K562 (cell line): Measurements from ENCODE around the gene SPON1. TPM values are rescaled to one million over a fixed set of nuclear protein-coding genes. Genes with fewer than 3 reads are reported as not detected.
A peak's percentile ranks its signal among the peaks of the same experiment; 100 is the strongest.

ENCODE experiments used
- ATAC-seq: fragments of 200-7000 bp; cut with Tn5 transposase; 3 replicates; pipeline ENCODE4 v1.9.1; 2020; ENCODE audit warnings: moderate library complexity
- BruUV-seq: library from RNA; stranded (reverse); fragments of 400-500 nt; replicated peaks from 2 replicates; lab custom pipeline; 2021; lab: Mats Ljungman, UMichigan
- CTCF ChIA-PET: fragments of 300-600 bp; formaldehyde crosslinking; extraction: SDS; loops from one replicate; lab custom pipeline; 2021; ENCODE audit warnings: low intra/inter-chr PET ratio; lab: Yijun Ruan, JAX
- POLR2A ChIA-PET: fragments of 300-600, 350-650 bp; sonication (Branson Sonifier 250); formaldehyde crosslinking; extraction: SDS; loops from one replicate; lab custom pipeline; 2021; ENCODE audit warnings: antibody characterized with exemption, inconsistent platforms; lab: Yijun Ruan, JAX
- DNase-seq, 4 experiments: peaks; one replicate each; pipeline versions ENCODE4 v3.0.0 to v3.0.0-alpha.2; 2011 to 2018; ENCODE audit warnings: low spot score in 3 of 4, mixed read lengths in 3 of 4; ENCODE audit errors: extremely low read depth in 1 of 4
- FAIRE-seq: peaks from 2 replicates; lab custom pipeline; 2011; peaks lifted over from hg19 to GRCh38; lab: Jason Lieb, UNC
- H2AFZ ChIP-seq: 2 replicates; pipeline ENCODE4 v1.6.0; 2011; ENCODE audit warnings: low read depth, low read length, control low read depth, inconsistent platforms
- H3K27ac ChIP-seq: fragments of 200-600 bp; 3 replicates; pipeline ENCODE4 v1.8.0; 2011; ENCODE audit warnings: low read depth, mild to moderate bottlenecking, control low read depth, inconsistent platforms, low read length, moderate library complexity, mixed read lengths; ENCODE audit errors: extremely low read depth
- H3K27me3 ChIP-seq, 2 experiments: fragments of 300-600 bp in 1 of 2; 2 replicates in 1 of 2; 3 replicates in 1 of 2; pipeline versions ENCODE4 v1.6.0 to v1.8.0; 2011; ENCODE audit warnings: inconsistent platforms in 2 of 2, low read length in 2 of 2, mild to moderate bottlenecking in 1 of 2, mixed read lengths in 1 of 2, moderate library complexity in 1 of 2; ENCODE audit not compliant: control insufficient read depth in 2 of 2, insufficient read depth in 2 of 2
- H3K36me3 ChIP-seq: fragments of 300-600 bp; 3 replicates; pipeline ENCODE4 v1.8.0; 2011; ENCODE audit warnings: mild to moderate bottlenecking, low read length, inconsistent platforms; ENCODE audit not compliant: control insufficient read depth, insufficient read depth
- H3K4me1 ChIP-seq, 2 experiments: fragments of 200-600 bp in 1 of 2; replicated peaks in 1 of 2; 2 replicates in 1 of 2; 3 replicates in 1 of 2; pipeline versions ENCODE4 v1.5.1 to v1.8.0; 2011; ENCODE audit warnings: inconsistent platforms in 2 of 2, low read length in 2 of 2, mild to moderate bottlenecking in 1 of 2, mixed read lengths in 1 of 2, moderate library complexity in 1 of 2; ENCODE audit not compliant: control insufficient read depth in 2 of 2, insufficient read depth in 2 of 2
- H3K4me2 ChIP-seq: 2 replicates; pipeline ENCODE4 v1.6.1; 2011; ENCODE audit warnings: low read length, control low read depth, inconsistent platforms, mixed read lengths; ENCODE audit not compliant: insufficient read depth
- H3K4me3 ChIP-seq: fragments of 200-600 bp; sonication (generic), shearing (Covaris generic); 2 replicates; pipeline ENCODE4 v1.5.1; 2016; ENCODE audit warnings: control low read depth, inconsistent platforms
- H3K79me2 ChIP-seq: fragments of 200-600 bp; 3 replicates; pipeline ENCODE4 v1.8.0; 2011; ENCODE audit warnings: low read length, inconsistent platforms; ENCODE audit not compliant: control insufficient read depth, insufficient read depth
- H3K9ac ChIP-seq, 2 experiments: 2 replicates each; pipeline versions ENCODE4 v1.6.0 to v1.6.1; 2011; ENCODE audit warnings: low read depth in 2 of 2, low read length in 2 of 2, control low read depth in 1 of 2, inconsistent platforms in 1 of 2, mild to moderate bottlenecking in 1 of 2, mixed read lengths in 1 of 2; ENCODE audit not compliant: insufficient read depth in 1 of 2
- H3K9me1 ChIP-seq: one replicate; pipeline ENCODE4 v1.6.0; 2011; ENCODE audit warnings: inconsistent platforms, mild to moderate bottlenecking, low read length, moderate library complexity; ENCODE audit not compliant: control insufficient read depth, insufficient read depth
- H3K9me3 ChIP-seq: replicated peaks from 2 replicates; pipeline ENCODE4 v1.5.1; 2011; ENCODE audit warnings: low read depth, low read length, inconsistent platforms; ENCODE audit not compliant: control insufficient read depth, insufficient read depth
- H4K20me1 ChIP-seq: replicated peaks from 2 replicates; pipeline ENCODE4 v1.6.1; 2011; ENCODE audit warnings: low read length, inconsistent platforms, mixed read lengths; ENCODE audit not compliant: control insufficient read depth, insufficient read depth
- CBX1 ChIP-seq: sonication (generic); IDR thresholded peaks from 2 replicates; pipeline ENCODE4 v1.6.1; 2016; ENCODE audit warnings: antibody characterized with exemption, low read depth, mild to moderate bottlenecking
- CEBPG ChIP-seq, 3 experiments: fragments of 200-800 bp in 1 of 3; sonication (Bioruptor generic) in 1 of 3; sonication (generic) in 1 of 3; formaldehyde crosslinking in 1 of 3; IDR thresholded peaks in 2 of 3; conservative IDR thresholded peaks in 1 of 3; 2 replicates each; pipeline versions ENCODE4 v1.6.1 to v1.8.0; 2016 to 2022; ENCODE audit warnings: missing compliant biosample characterization in 2 of 3, missing genetic modification characterization in 2 of 3, mild to moderate bottlenecking in 1 of 3, missing genetic modification reagents in 1 of 3
- RBM34 ChIP-seq: fragments of 200-400 bp; formaldehyde crosslinking; IDR thresholded peaks from 2 replicates; pipeline ENCODE4 v1.6.1; 2018; ENCODE audit warnings: low read length, borderline replicate concordance; ENCODE audit not compliant: insufficient read depth
- WGBS: fragments of 100-300 bp; shearing (Covaris generic); methylation state at CpG from one replicate; pipeline ENCODE4 v1.1.6; 2016; ENCODE audit warnings: low coverage, mixed read lengths; ENCODE audit not compliant: insufficient coverage; ENCODE audit errors: missing lambda C conversion rate; 5-methylcytosine and 5-hydroxymethylcytosine counted together
- in situ Hi-C: fragments of 300-500 bp; cut with MboI; formaldehyde crosslinking; loops from 4 replicates; pipeline ENCODE4 v1.15.0; 2018; ENCODE audit warnings: inconsistent platforms, mixed read lengths
- intact Hi-C: fragments of 100-400 bp; cut with micrococcal nuclease; formaldehyde crosslinking; loops from 2 replicates; pipeline ENCODE4 v1.14.2; 2022
- polyA plus RNA-seq, 8 experiments: library from polyadenylated mRNA; depleted of rRNA in 4 of 8; stranded (reverse) in 5 of 8; unstranded in 3 of 8; fragments of >200 nt; fragmentation: Nextera tagmentation in 2 of 8; fragmentation: Illumina TruSeq in 1 of 8; extraction: Ambion mirVana in 2 of 8; extraction: Trizol in 1 of 8; gene quantifications; 2 replicates each; pipeline versions ENCODE4 v1.2.1 to v1.2.3, GENCODE V29; 2011 to 2014; ENCODE audit warnings: inconsistent platforms in 1 of 8, missing spikeins in 1 of 8
- total RNA-seq, 7 experiments: library from RNA; depleted of rRNA in 6 of 7; stranded (reverse); fragments of >200 nt in 6 of 7; fragmentation: Illumina TruSeq in 2 of 7; extraction: Trizol in 2 of 7; gene quantifications; 2 replicates each; pipeline versions ENCODE4 v1.2.1 to v1.2.3, GENCODE V29; 2011 to 2021; ENCODE audit warnings: low replicate concordance in 1 of 7
- TF ChIP-seq, protein P1 (sequence below), 2 experiments: fragments of 450-650 bp in 1 of 2; sonication (generic) in 1 of 2; formaldehyde crosslinking in 1 of 2; IDR thresholded peaks in 1 of 2; conservative IDR thresholded peaks in 1 of 2; 2 replicates each; pipeline versions ENCODE4 v1.6.1 to v1.8.1; 2016 to 2023; ENCODE audit warnings: mild to moderate bottlenecking in 2 of 2, moderate library complexity in 2 of 2, inconsistent platforms in 1 of 2, missing genetic modification reagents in 1 of 2

Gene SPON1
- total and polyA plus RNA-seq, 9 of the 15 experiments (the other 6 are each of a cell fraction or from before 2014, with no cell fraction given), result 0.04 to 0.06 TPM; not detected in 7

DNA sequence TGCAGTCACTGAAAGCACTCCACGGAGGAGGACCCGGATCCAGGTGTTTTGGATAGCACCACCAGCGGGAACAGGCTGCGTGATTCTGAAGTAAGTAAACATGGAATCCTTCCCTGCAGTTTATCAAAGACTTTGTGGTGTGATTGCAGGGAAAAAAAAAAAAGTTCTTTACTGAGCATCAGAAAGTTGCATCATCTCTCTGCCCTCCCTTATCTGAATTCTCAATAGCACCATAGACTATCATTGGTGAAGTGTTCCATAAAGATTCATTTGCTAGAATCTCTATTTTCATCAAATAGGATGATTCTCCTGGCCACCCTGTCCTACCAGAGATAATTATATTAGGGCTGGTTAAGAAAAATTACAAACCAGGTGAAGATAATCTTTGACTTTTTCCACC is 79.0 kb downstream of the SPON1 start:
- no peak overlapping the region for H3K4me3 ChIP-seq
- POLR2A ChIA-PET, result interaction anchor here (0.6 kb wide), 1 partner anchor 22 kb away, joined by 5 read pairs; no protein-coding TSS in a partner anchor
- FAIRE-seq (no peak), DNase-seq (no peak), ATAC-seq (no peak)
- intact Hi-C loops, result loop anchor here (1.0 to 2.0 kb wide), 2 partner anchors 85 to 269 kb away; no protein-coding TSS in a partner anchor
- no peak overlapping the region for H2AFZ ChIP-seq
- BruUV-seq, result no TSS peak
- WGBS, result 0% methylated on average over 4 of the region's 4 CpGs
- no peaks in the 10 kb centered on the region for H3K9me3 ChIP-seq
- H3K27ac ChIP-seq, result no peak overlapping the region
- H3K4me2 ChIP-seq, result no peak overlapping the region
- H3K36me3 ChIP-seq, result no peaks in the 10 kb centered on the region
- H3K9me1 ChIP-seq, result no peaks in the 10 kb centered on the region
- in situ Hi-C loops, result no loop called here
- H3K79me2 ChIP-seq, result no peaks in the 10 kb centered on the region
- TF ChIP-seq RBM34, result no peak
- TF ChIP-seq CBX1, result no peak
- TF ChIP-seq, protein P1, sequence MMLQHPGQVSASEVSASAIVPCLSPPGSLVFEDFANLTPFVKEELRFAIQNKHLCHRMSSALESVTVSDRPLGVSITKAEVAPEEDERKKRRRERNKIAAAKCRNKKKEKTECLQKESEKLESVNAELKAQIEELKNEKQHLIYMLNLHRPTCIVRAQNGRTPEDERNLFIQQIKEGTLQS (IDR thresholded peaks at IDR 0.05), result peak; percentile 66
- TF ChIP-seq, protein P1 (CRISPR knock-in tag; conservative IDR thresholded peaks at IDR 0.05), result no peak
- no peak for TF ChIP-seq CEBPG (CRISPR knock-in tag; IDR thresholded peaks at IDR 0.05)
- TF ChIP-seq CEBPG (tag; conservative IDR thresholded peaks at IDR 0.05 in 1 of 2, IDR thresholded peaks at IDR 0.05 in 1 of 2), result peak; percentile 45 to 72; a peak in 3 of 4 replicates
- H4K20me1 ChIP-seq, result no peaks in the 10 kb centered on the region
- H3K27me3 ChIP-seq, result no peaks in the 10 kb centered on the region
- CTCF ChIA-PET, result interaction anchor here (0.9 to 1.1 kb wide), 2 partner anchors 86 to 269 kb away, joined by 3 read pairs; no protein-coding TSS in a partner anchor
- no peak overlapping the region for H3K9ac ChIP-seq
- no peaks in the 10 kb centered on the region for H3K4me1 ChIP-seq
